ENCODE measurements around the gene SMYD3.

- no peak for TF ChIP-seq ZFX (IDR thresholded peaks at IDR 0.05)
- TF ChIP-seq CTCF (conservative IDR thresholded peaks at IDR 0.05), result no peak
These were observed 697.7 kb downstream of the SMYD3 start for GRCh38 chr1:245809361-245809760.

Data from C4-2B (cell line).